LNCAP (cell line): ENCODE results near the gene TMEM219.

Experiments
- CTCF ChIP-seq: fragments of 450-650 bp; IDR thresholded peaks from 2 replicates; pipeline ENCODE4 v1.5.1; 2017; ENCODE audit warnings: mild to moderate bottlenecking

Gene TMEM219

GRCh38 chr16:29974291-29975133, 12.6 kb downstream of the TMEM219 start:
- no peak for TF ChIP-seq CTCF

GRCh38 chr16:29975134-29975538, 13.3 kb downstream of the TMEM219 start:
- TF ChIP-seq CTCF: no peak

GRCh38 chr16:29975811-29976511, 14.1 kb downstream of the TMEM219 start:
- TF ChIP-seq CTCF: no peak

- TF ChIP-seq CTCF: no peak
These were observed 15.4 kb downstream of the TMEM219 start for GRCh38 chr16:29977063-29977825.

DNA sequence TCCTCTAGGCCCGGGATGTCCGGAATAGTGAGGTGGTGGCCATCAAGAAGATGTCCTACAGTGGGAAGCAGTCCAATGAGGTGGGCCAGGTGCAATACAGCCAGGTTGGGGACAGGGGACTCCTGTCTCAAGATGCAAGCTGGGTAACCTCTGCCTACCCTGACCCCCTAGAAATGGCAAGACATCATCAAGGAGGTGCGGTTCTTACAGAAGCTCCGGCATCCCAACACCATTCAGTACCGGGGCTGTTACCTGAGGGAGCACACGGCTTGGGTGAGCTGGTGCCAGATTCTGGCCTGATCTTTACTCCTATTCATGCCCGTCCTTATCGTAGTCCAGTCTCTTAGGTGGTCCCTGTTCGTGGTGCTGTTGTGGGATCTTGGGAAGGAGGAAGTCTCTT, 16.2 kb downstream of the TMEM219 start:
- TF ChIP-seq CTCF: no peak

DNA sequence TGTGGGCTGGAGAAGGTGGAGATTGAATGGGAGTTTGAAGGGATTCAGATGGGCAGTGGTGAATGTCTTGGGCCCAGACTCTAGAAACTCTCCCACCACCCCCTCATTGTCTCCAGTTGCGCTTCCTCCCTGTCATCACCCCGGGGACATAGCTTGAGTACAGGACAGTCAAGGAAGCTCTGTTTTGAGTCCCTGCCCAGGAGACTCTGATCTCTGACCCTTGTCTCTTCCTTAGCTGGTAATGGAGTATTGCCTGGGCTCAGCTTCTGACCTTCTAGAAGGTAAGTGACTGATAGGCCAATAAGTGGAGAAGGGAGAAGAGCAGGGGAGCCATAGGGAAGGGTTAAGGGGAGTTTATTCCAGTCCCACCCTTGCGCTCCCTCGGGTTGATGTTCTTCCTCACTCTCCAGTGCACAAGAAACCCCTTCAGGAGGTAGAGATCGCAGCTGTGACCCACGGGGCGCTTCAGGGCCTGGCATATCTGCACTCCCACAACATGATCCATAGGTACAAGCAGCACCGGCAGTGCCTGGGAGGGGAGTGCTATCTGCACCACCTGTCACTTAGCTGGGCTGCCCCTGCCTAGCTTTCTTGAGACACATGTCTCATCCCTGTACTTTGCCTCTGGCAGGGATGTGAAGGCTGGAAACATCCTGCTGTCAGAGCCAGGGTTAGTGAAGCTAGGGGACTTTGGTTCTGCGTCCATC, 16.8 kb downstream of the TMEM219 start:
- no peak for TF ChIP-seq CTCF
